ENCODE results near the gene MAP1LC3B. TPM values are rescaled to one million over a fixed set of nuclear protein-coding genes. Genes with fewer than 3 reads are reported as not detected.

Gene MAP1LC3B
- total RNA-seq, 2 donors from 2014 or later = 18.5 to 22.8 TPM

- H3K27me3 ChIP-seq = no peaks in the 10 kb centered on the region
- 92 to 96% methylated on average over 7 of the region's 7 CpGs for WGBS, 2 donors
- ATAC-seq = no peak
- H3K4me3 ChIP-seq = no peak overlapping the region
- no peak for TF ChIP-seq CTCF (IDR thresholded peaks at IDR 0.05)
- no peak for TF ChIP-seq POLR2A (IDR thresholded peaks at IDR 0.05)
- DNase-seq = no peak
- H3K36me3 ChIP-seq (replicated peaks in 1 of 2; ENCODE audit: insufficient read depth in 1 of 2, low read depth in 2 of 2) = no peaks in the 10 kb centered on the region
- intact Hi-C loops (cut with DNase I) = no loop called here
- no peaks in the 10 kb centered on the region for H3K4me1 ChIP-seq
- no peaks in the 10 kb centered on the region for H3K9me3 ChIP-seq
- no peak overlapping the region for H3K27ac ChIP-seq
Observed at GRCh38 chr16:87446479-87446878, 54.3 kb downstream of the MAP1LC3B start.

GRCh38 chr16:87447323-87447722 is 55.2 kb downstream of the MAP1LC3B start:
- DNase-seq = no peak
- Histone ChIP-seq H3K36me3 (replicated peaks in 1 of 2; ENCODE audit: insufficient read depth in 1 of 2, low read depth in 2 of 2) (no peaks in the 10 kb centered on the region), H3K9me3 (no peaks in the 10 kb centered on the region), H3K4me3 (no peak overlapping the region), H3K27me3 (no peaks in the 10 kb centered on the region), H3K27ac (no peak overlapping the region), H3K4me1 (no peaks in the 10 kb centered on the region)
- ATAC-seq = no peak
- intact Hi-C loops (cut with DNase I) = no loop called here
- 89 to 96% methylated on average over 6 of the region's 6 CpGs for WGBS, 2 donors
- TF ChIP-seq CTCF (IDR thresholded peaks at IDR 0.05) (no peak), POLR2A (IDR thresholded peaks at IDR 0.05) (no peak)

- DNase-seq (no peak), ATAC-seq (no peak)
- H3K9me3 ChIP-seq = no peaks in the 10 kb centered on the region
- intact Hi-C loops (cut with DNase I) = no loop called here
- TF ChIP-seq POLR2A (IDR thresholded peaks at IDR 0.05) (no peak), CTCF (IDR thresholded peaks at IDR 0.05) (no peak)
- no peak overlapping the region for H3K4me3 ChIP-seq
- H3K36me3 ChIP-seq (replicated peaks in 1 of 2; ENCODE audit: insufficient read depth in 1 of 2, low read depth in 2 of 2) = no peaks in the 10 kb centered on the region
- WGBS, 2 donors = 93 to 96% methylated on average over 11 to 12 of the region's 12 CpGs
- no peak overlapping the region for H3K27ac ChIP-seq
- no peaks in the 10 kb centered on the region for H3K27me3 ChIP-seq
- H3K4me1 ChIP-seq = no peaks in the 10 kb centered on the region
Observed at GRCh38 chr16:87448866-87449265, 56.7 kb downstream of the MAP1LC3B start.

GRCh38 chr16:87451563-87452210 is 59.6 kb downstream of the MAP1LC3B start:
- TF ChIP-seq CTCF (IDR thresholded peaks at IDR 0.05) = no peak
- no peak for TF ChIP-seq POLR2A (IDR thresholded peaks at IDR 0.05)
- H3K27me3 ChIP-seq = no peaks in the 10 kb centered on the region
- intact Hi-C loops (cut with DNase I) = no loop called here
- H3K4me3 ChIP-seq = no peak overlapping the region
- no peak overlapping the region for H3K27ac ChIP-seq
- no peaks in the 10 kb centered on the region for H3K36me3 ChIP-seq (replicated peaks in 1 of 2; ENCODE audit: insufficient read depth in 1 of 2, low read depth in 2 of 2)
- H3K4me1 ChIP-seq = no peaks in the 10 kb centered on the region
- ATAC-seq (no peak), DNase-seq (no peak)
- no peaks in the 10 kb centered on the region for H3K9me3 ChIP-seq
- 88 to 95% methylated on average over 12 to 18 of the region's 18 CpGs for WGBS, 2 donors

- 87 to 89% methylated on average over 14 of the region's 14 CpGs for WGBS, 2 donors
- no peak for DNase-seq
- intact Hi-C loops (cut with DNase I) = no loop called here
- H3K4me1 ChIP-seq = peaks cover 4% of the 10 kb centered on the region
- TF ChIP-seq POLR2A (IDR thresholded peaks at IDR 0.05) (no peak), CTCF (IDR thresholded peaks at IDR 0.05) (no peak)
- ATAC-seq = no peak
- H3K27ac ChIP-seq = no peak overlapping the region
- H3K36me3 ChIP-seq (replicated peaks in 1 of 2; ENCODE audit: insufficient read depth in 1 of 2, low read depth in 2 of 2) = no peaks in the 10 kb centered on the region
- no peak overlapping the region for H3K4me3 ChIP-seq
- H3K27me3 ChIP-seq = no peaks in the 10 kb centered on the region
- H3K9me3 ChIP-seq = no peaks in the 10 kb centered on the region
Observed at GRCh38 chr16:87453326-87453725, 61.2 kb downstream of the MAP1LC3B start.
